ENCODE measurements around the gene BCL2. TPM values are rescaled to one million over a fixed set of nuclear protein-coding genes. Genes with fewer than 3 reads are reported as not detected.

The BCL2 gene
- total RNA-seq, 1 experiment from 2014 or later: 2.5 TPM

DNA sequence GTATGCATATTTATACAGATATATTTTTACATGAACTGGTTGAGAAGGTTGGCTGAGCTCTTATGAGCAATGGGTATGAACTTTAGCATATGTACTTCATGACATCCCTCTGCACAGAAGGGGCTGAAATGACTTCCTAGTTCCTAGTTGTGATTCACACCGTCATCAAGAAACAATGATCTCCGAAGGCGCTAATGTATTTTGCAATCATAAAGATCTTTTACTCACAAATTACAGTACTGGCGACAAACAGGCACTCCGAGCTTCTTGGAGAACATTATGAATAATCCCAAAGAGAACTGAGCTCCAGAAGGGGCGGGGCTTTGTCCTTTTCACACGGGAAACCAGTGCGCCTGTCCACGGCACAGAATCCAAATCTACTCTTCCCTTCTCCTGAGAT lies 18.1 kb downstream of the BCL2 start:
- Histone ChIP-seq H3K9ac (ENCODE audit: low read length) (no peak overlapping the region), H4K20me1 (ENCODE audit: insufficient read depth) (no peaks in the 10 kb centered on the region), H3K27me3 (ENCODE audit: insufficient read depth, low read length) (no peaks in the 10 kb centered on the region), H3K4me1 (ENCODE audit: control insufficient read depth in 1 of 2, insufficient read depth in 2 of 2, low read length in 2 of 2) (no peaks in the 10 kb centered on the region), H3K27ac (ENCODE audit: low read depth, low read length) (no peak overlapping the region), H3K4me2 (ENCODE audit: low read length) (no peak overlapping the region), H3K36me3 (ENCODE audit: control insufficient read depth in 1 of 2, insufficient read depth in 2 of 2, low read length in 2 of 2) (no peaks in the 10 kb centered on the region), H2AFZ (ENCODE audit: low read depth, low read length, poor library complexity, severe bottlenecking) (no peak overlapping the region), H3K9me3 (ENCODE audit: control insufficient read depth in 1 of 2, insufficient read depth in 1 of 2, low read depth in 1 of 2, low read length in 2 of 2) (no peaks in the 10 kb centered on the region), H3K79me2 (ENCODE audit: insufficient read depth, low read length) (no peaks in the 10 kb centered on the region), H3K9me2 (ENCODE audit: insufficient read depth) (no peaks in the 10 kb centered on the region), H3K4me3 (replicated peaks in 1 of 2; ENCODE audit: low read depth in 1 of 2, low read length in 2 of 2) (no peak overlapping the region)
- DNase-seq (ENCODE audit: low read depth, low spot score): no peak
- ChIA-PET RAD21 (ENCODE audit: low non-redundant PET in 1 of 2, low total read pairs in 2 of 2, uncharacterized antibody in 2 of 2, unreplicated experiment in 2 of 2) (no interaction called here), POLR2A (no interaction called here), CTCF (no interaction called here)
- intact Hi-C loops (cut with micrococcal nuclease): no loop called here
- BruUV-seq (replicated peaks): no TSS peak
- no peak for ATAC-seq
- TF ChIP-seq SP1 (IDR thresholded peaks at IDR 0.05; ENCODE audit: low read depth): no peak
- no peak for TF ChIP-seq REST (IDR thresholded peaks at IDR 0.05; ENCODE audit: low read depth)
- TF ChIP-seq EGR1 (IDR thresholded peaks at IDR 0.05; ENCODE audit: low read depth): no peak
- no peak for TF ChIP-seq ZFX (IDR thresholded peaks at IDR 0.05)
- no peak for TF ChIP-seq ZNF274 (IDR thresholded peaks at IDR 0.05; ENCODE audit: low read depth, low read length)
- no peak for TF ChIP-seq FOSL1 (IDR thresholded peaks at IDR 0.05; ENCODE audit: low read depth)
- TF ChIP-seq, protein P1, sequence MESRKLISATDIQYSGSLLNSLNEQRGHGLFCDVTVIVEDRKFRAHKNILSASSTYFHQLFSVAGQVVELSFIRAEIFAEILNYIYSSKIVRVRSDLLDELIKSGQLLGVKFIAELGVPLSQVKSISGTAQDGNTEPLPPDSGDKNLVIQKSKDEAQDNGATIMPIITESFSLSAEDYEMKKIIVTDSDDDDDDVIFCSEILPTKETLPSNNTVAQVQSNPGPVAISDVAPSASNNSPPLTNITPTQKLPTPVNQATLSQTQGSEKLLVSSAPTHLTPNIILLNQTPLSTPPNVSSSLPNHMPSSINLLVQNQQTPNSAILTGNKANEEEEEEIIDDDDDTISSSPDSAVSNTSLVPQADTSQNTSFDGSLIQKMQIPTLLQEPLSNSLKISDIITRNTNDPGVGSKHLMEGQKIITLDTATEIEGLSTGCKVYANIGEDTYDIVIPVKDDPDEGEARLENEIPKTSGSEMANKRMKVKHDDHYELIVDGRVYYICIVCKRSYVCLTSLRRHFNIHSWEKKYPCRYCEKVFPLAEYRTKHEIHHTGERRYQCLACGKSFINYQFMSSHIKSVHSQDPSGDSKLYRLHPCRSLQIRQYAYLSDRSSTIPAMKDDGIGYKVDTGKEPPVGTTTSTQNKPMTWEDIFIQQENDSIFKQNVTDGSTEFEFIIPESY (IDR thresholded peaks at IDR 0.05; ENCODE audit: extremely low read depth, insufficient replicate concordance, low read length): no peak
- TF ChIP-seq POLR2AphosphoS5 (IDR thresholded peaks at IDR 0.05; ENCODE audit: low read depth, low read length): no peak
- TF ChIP-seq POLR2A (IDR thresholded peaks at IDR 0.05; ENCODE audit: borderline replicate concordance, extremely low read depth, insufficient read depth, insufficient read length): no peak
